HG02623 (cell line): ENCODE results near the gene ZNF366.
A peak's percentile ranks its signal among the peaks of the same experiment; 100 is the strongest.

Experiments
- ATAC-seq: cut with Tn5 transposase; IDR thresholded peaks from one replicate; pipeline ENCODE4 v1.9.1; 2021; ENCODE audit warnings: moderate library complexity; ENCODE audit not compliant: unreplicated experiment

Gene ZNF366

DNA sequence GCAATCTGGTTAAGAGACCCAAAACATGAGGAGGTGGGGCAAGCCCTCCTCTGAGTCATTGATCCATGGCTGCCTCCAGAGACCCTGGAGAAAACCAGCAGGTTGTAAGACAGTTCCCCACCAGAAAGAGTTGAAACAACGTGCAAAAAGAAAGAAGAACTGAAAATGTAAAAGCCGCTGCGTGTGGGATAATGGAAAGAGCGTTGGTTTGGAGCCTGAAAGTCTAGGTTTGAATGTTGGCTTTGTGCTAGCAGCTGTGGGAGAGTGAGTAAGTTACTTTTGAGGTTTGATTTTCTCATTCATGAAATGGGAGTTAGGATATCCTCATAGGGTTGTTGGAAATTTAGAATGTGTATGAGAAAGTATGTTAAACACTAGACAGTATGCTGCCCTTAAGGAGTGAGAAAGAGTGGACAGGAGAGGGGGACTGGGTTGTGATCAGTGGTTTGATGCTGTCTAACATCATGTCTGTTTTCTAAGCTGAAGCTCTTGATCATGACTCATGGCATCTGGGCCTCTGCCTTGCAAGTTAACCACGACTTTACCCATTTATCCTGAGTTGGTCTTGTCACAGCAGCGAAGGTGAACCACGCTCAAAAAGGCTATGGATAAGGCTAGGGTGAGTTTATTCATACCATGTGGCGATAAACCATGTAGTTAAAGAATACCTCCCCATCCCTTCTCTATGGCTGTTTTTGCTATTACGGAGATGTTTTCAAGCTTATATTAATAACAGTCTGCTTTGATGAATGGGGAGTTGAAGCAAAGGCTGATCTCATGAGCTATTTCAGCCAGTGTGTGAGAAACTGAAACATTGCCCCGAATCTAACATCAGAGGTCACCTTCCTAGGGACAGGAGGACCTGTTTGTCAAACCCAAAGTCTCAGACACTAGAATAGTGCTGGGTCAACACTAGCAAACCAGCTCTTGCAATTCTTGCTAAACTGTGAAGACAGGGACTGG is 41.3 kb downstream of the ZNF366 start:
- peak; percentile 66 for ATAC-seq

DNA sequence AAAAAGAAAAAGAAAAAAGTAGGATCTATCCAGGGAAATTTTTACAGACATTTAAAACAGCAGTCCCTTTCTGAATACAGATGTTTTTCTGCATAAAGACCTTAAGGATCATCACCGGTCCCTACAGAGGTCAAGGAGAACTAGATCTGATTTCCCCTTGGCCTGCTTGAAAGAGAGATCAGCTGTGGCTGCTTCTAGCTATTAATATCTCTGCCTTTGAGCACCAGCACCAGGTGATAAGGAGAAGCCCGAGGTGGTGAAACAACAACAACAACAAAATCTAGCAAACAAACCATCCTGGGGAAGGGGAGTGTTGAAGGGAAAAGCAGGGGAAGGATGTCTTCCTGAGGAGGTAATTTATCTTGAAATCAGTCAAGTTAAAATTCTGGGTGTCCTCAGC is 42.1 kb downstream of the ZNF366 start:
- ATAC-seq = peak; percentile 30

DNA sequence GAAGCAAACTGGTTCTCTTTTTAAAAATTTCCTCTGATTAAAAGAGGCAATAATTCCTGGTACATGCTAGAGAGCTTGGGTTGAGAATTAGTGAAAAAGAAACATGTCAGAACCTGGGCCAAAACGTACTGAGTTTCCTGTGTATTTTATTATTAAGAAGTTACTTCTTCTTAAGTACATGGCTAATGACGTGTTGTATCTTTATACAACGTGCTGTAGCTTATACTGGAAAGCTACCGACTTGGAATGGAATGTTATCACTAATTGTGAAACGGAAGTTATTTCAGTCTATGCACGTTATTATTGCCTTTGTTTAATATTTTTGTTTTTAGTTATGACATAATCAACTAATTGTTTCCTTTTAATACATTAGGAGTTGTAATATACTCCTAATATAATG is 43.1 kb downstream of the ZNF366 start:
- no peak for ATAC-seq

DNA sequence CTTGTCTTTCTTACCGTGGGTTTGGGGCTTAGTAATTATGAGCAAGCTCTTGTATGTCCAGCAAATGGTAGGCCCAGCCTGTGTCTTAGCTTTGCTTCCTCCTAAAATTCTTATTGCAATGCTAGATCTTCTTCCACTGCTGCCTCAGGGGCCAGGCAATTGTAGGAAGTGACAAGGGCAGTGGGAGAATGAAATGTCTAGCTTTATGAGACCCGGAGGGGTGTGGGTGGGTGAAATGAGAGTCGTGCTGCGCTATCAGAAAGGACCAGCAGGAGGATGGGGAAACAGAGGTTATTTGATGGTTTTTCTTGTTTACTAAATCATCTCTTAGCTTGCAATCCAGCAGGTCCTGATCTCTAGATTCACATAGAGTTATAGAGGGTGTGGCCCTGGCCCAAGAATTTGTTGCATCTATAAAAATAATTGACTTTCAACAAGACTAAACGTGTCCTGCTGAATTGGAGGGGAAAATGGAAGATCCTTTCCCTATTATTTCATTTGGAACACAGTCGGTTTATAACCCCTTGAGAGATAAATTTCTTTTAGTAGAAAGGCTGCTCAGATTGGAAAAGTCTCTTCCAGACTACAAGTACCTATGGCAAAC is 43.7 kb downstream of the ZNF366 start:
- ATAC-seq = no peak

DNA sequence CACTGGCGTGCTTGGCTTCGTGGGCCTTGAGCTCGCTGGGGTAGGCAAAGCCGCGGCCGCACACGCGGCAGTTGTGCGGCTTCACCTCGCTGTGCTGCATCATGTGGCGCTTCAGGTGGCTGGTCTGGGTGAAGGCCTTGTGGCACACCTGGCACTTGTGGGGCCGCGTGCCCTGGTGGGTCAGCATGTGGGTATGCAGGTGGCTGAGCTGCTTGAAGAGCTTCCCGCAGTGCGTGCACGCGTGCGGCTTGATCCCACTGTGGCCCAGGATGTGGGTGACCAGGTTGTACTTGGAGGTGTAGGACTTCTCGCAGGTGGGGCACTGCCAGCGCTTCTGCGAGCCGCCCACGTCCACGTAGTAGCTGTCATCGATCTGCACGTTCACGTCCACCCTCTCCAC is 46.8 kb downstream of the ZNF366 start:
- ATAC-seq = no peak

DNA sequence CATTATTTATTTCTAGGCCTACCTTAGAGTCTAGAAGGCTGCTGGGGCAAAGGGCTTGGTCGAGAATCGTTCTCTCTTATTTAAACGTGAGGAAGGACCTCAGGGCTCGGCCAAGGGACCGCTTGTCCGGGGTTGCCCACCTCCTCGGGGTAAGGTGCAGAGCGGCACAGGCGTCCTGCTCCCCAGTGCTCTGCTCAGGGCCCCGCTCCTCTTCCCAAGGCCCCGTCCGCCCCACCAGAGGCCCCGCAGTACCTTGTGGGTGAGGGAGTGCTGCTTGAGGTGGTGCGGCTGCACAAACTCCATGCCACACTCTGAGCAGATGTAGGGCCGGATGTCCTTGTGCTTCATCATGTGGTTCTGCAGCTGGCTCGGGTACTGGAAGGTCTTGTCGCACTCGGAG is 47.3 kb downstream of the ZNF366 start:
- ATAC-seq = no peak

DNA sequence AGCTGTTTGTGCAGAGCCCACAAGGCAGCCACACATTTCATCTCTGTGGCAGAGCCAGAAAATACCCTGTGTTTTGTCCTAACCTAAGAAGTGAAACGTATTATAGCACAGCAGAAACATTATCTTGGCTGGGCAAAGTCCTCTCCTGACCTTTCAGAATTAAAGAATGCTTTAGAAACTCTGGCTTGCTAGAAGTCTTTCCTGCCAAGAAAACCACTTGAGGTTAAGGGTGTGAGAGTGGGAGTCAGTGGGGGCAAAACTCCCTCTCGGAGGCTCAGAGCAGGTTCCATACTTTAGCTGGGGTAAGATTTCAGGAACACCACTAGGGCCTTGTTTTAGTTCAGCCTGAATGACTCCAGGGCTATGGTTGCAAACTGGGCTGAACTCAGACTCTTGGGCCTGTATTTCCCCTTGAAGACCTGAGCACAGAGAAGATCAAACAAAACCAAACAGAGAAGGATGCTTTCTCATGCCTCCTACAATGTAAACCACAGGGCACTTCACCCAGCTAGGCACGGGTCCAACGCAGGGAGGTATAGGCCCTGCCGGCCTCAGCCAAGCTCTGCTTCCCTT is 48.0 kb downstream of the ZNF366 start:
- ATAC-seq = no peak

DNA sequence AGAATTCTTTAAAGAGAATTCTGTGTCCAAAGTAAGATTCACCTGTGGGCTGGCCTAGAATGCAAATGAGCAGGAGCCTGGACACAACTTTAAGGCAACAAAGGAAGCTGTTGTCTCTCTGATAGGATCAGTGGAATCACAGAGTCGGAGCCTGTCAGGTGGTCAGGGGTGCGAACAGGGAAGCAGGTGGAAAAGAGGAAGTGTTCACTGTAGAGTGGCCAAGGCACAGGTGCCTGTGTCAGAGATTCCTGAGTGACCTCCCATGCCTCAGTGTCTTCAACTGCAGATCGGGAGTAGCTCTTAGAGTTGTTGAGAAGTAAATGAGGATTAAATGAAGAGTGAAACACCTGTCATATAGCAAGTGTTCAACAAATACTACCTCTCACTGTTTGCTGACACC is 48.8 kb downstream of the ZNF366 start:
- ATAC-seq = no peak

DNA sequence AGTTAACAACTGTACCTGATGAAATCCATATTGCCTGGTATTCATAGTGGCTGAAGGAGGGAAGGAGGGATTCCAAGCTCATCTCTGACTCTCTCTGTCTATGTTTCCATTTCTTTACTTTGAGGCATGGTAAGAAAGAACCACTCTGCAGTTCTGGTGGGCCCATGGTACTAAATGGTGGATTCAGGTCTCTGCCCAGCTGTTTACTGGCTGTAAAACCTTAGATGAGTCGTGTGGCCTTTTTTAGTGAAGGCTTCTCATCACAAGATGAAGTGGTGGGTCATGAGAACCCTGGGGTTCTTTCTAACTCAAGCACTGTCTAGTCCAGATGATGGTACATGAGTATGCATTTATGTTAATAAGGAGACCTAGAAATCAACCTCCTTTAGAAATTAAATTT is 49.7 kb downstream of the ZNF366 start:
- no peak for ATAC-seq

DNA sequence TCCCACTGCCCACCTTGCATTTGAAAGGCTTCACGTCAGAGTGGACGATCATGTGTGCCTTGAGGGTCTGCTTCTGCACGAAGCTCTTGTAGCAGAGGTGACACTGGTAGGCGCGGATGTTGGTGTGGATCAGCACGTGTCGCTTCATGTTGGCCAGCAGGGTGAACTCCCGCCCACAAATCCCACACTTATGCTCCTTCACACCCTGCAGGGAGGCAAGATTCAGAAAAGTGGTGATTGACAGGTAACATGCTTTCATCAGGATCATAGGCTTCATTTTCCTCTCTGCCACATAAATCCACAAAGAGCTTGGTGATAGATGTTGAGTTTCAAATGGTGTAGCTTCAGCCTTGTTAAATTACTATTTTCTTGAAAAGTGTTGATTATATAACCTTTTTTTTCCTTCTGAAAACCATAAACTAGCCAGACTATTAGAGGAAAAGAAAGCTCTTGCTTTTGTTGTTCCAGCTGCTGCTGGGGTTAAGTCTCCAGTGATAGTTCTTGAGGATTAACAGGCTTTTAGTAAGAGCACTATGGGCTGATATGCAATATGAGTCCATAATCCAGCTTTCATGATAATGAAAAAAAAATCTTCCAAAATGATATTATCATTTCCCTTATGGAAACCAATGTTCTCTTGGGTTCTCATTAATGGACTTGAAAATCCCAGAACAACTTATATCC is 50.7 kb downstream of the ZNF366 start:
- no peak for ATAC-seq

DNA sequence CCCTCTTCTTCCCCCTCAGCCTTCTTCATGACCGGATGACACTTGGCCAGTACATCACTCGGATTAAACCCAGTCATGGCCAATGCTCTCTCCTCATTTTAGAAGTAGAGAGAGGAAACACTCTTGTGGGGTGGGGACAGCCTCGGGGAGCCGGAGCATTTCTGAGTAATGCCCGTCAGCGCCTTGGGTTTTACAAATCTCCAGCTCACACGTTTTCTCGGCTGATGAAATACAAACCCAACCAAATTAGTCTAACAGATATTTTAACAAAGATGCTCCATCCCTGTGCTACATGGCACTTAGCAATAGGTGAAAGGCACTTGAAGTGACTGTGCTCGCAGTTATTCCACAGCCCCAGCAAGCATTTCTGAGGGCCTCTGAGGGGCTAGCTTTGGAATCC is 51.7 kb downstream of the ZNF366 start:
- ATAC-seq = no peak

DNA sequence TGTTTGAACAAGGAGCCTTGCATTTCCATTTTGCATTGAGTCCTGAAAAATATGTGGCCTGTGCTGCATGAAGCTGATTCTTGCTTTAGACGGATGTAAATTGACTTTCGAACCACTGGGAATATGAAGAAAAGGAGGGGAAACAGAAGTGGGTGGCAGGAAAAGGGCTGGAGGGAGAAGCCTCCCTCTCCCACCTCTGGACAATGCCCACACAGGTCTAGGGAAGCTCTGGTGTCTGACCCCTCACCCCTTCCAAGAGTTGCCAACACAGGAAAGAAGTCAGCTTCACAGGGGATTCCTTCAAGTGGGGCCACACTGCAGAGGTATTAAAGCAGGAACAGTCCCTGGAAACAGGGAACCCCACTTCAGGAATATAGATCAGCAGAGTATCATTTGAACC is 52.2 kb downstream of the ZNF366 start:
- ATAC-seq = no peak

DNA sequence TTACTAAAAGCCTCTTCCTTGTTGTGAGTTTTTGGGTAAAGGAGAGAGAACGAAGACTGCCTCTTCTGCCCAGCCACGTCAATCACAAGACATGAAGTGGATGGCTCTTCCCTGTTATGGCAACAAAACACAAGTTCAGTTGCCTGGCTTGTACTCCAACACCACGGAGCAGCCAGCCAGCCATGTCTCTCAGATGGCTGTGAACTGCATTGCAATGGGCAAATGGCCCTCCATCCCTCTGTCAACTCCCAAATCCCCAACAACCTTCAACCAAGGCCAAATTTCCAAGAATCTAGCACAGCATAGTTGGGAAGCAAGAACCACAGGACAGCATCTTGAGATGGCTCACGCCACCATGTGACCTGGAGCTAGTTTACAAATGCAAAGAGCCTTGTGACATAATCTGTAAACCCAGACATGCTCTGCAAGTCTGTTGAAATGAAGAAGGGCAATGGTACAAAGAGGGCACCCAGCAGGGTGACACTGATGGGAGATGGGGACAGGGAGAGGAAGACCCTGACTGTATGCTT is 53.9 kb downstream of the ZNF366 start:
- no peak for ATAC-seq

DNA sequence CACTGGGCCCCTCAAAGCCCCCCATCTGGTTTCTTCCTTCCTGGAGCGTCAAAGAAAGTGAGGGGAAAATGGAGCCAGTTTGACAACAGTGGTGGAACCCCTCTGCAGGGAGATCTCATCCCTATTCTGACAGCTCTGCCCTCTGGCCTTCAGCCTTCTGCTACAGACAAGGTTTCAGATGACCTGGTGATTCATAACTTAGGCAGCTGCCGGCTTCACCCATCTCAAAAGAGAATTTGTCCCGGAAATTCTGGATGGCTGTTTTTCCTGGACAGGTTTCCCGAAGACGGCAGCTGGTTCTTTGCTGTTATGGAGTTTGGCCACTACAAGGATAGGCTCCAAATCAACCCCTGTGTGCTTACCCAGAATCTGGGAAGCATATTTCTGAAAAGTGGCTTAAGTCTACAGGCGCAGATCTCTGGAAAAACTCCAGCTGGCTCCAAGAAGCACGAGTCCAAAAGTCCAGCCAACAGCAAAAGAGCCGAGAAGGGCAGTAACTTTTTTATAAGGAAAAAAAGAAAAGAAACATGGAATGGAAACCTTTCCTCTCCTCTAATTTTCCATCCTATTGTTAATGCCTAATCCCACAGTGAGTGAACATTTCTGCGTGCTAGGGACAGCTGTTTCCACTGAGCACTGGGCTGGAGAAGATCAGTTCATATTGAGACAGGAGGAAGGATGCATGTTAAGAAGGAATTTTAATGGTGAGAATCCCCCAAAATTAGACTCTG is 54.5 kb downstream of the ZNF366 start:
- ATAC-seq = no peak

DNA sequence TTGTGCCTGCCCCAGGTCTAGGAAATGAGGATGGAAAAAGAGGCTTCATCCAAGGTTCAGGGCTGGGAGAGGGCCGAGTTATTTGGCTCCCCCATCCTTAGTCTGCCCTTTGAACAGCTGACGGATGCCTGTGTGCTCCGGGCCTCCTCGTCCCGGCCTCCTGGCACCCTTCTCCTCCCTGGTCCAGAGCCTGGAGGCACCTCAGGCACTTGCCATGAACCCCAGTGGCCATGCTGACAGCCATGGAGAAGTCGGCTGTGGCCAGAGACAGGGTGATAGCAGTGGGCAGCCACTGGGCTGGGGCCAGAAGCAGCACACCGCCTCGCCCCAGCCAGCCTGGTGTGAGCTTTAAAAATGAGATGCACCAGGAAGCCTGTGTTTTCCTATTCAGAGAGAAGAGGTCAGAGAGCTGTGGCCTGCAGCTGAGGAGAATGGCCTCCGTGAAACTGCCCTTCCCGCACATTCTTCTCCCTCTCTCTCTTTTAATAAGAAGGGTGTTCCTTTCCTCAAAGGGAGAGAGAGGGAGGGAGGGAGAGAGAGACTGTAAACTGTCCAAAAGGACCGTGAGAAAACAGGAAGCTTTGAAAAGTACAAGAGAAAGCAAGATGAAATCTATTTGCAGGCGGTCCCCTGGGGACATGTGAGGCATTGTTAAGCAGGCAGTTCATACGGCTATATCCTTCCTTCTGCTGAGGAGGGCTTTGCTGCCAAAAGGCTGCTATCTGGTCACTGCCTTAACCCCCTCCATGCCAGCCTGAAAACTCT is 55.3 kb downstream of the ZNF366 start:
- ATAC-seq = peak; percentile 81

DNA sequence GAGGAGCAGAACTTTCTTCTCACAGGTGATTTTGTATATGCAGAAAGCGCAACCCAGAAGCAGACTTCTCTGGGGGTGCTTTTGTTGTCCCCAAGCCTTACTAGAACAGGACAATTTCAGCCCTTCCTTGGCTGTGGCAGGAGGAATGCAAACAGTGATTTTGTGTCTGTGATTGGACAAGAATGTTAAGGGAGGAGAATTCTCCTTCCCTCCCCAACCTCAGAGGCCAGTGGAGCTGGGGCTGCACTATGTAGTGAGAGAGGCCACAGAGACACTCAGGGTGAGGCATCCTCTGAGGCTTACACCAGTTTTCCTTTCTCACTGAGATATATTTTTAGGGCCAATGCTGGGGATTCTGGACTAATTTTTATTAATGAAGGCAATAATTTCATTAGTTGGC is 58.8 kb downstream of the ZNF366 start:
- no peak for ATAC-seq

DNA sequence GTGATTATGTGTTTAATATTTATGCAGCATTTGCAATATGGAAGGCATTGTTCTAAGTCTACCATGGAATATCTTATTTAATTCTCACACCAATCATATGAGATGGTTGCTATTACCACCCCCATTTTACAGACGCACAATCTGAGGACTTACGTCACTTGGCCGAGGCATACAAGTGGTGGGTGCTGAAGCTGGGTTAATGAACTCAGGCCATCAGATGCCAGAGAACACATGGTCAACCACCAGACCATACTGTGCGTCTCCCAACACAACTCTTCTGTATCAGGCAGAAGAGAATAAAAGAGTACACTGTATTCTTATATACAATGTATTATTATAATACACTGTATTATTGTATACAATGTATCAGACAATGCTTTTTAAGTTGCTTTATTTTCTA is 59.5 kb downstream of the ZNF366 start:
- ATAC-seq = no peak

DNA sequence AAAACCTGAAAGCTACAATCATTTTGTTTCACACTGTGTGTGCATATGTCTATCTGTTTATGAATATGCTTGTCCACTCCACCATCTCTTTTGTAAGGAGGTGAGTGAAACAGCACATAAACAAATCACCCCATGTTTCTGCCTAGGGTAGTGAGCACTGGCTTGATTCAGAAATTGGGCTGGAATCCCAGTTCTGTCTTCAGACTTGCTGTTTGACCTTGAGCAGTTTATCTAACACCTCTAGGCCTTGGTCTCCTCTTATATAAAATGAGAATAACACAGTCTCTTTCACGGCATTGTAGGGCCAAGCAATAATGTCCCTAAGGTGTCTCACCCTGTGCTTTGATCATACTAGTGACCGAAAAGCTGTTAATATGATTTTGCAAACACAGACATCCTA is 61.2 kb downstream of the ZNF366 start:
- ATAC-seq = no peak

DNA sequence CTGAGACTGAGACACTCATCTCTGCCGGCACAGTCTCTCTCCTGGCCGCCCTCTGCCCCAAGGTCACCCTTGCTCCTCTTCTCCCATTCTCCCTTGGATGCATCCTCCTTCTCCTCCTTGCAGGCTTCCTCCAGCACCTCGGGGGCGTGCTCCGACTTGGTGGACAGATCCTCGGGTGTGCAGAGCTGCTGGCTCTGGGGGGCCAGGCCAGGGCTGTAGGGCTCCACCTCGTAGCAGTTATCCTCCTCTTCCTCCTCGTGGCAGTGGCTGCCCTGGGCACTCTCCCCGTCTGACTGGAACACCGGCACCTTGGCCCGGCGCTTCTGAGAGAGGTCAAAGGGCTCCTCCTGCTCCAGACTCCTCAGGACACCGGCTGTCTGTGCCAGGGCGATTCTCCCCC is 63.3 kb downstream of the ZNF366 start:
- no peak for ATAC-seq
